ENCODE data around the gene STMN3.

The STMN3 gene

DNA sequence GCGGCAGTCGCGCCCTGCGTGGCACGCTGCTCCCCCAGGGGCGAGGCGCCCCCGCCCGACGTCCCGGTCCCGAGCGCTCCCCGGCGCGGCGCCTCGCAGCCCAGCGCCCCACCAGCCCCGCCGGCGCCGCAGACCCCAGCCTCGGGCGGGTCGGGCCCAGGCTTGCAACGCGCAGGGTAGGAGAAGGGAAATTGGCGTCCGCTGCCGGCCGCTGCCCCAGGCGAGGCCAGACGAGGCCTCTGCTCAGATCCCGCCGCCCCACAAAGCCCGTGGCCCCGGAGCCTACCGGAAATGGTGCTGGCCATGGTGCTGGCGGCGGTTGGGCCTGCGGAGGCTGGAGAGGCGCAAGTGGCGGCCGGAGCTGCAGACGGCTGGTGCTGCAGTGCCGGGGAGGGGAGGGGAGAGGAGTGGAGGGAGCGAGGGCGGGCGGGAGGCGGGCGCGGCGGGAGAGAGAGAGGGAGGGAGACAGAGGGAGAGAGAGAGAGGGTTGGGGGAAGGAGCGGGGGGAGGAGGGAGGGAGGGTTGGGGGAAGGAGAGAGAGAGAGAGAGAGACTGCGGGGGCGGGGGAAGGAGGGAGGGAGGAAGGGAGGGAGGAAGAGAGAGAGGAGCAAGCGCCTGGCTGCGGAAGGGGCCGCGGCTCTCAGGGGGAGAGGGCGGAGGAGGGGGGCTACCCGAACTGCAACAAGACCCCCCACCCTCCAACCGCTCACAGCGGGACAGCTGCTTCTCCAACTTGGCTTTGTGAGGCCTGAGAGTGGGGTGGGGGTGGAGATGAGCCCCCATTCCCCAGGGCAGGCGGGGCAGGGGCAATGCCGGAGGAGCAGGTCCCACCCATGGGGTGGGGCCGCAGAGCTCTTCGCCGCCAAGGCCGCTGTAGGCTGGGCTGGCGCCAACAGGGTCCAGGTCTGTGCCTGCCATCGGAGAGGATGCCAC is at the start of gene STMN3:
TSS of gene STMN3 (minus strand) at position 384 of the 933 bp plus-strand sequence. CDS start at position 305, 79 bp downstream.
- no peaks in the 10 kb centered on the region for H3K9me3 ChIP-seq
- no peaks in the 10 kb centered on the region for H3K36me3 ChIP-seq (replicated peaks)
- in situ Hi-C loops (cut with MboI; ENCODE audit: low sequenced_read_pairs): no loop called here
- peak within 1 kb of the TSS; percentile 54 for H3K4me3 ChIP-seq
- peaks cover 15% of the 10 kb centered on the region for H3K4me1 ChIP-seq
- peak; percentile 85 to 98 for DNase-seq (ENCODE audit: low spot score in 2 of 2)
- no peaks in the 10 kb centered on the region for H3K27me3 ChIP-seq (ENCODE audit: low read depth)

DNA sequence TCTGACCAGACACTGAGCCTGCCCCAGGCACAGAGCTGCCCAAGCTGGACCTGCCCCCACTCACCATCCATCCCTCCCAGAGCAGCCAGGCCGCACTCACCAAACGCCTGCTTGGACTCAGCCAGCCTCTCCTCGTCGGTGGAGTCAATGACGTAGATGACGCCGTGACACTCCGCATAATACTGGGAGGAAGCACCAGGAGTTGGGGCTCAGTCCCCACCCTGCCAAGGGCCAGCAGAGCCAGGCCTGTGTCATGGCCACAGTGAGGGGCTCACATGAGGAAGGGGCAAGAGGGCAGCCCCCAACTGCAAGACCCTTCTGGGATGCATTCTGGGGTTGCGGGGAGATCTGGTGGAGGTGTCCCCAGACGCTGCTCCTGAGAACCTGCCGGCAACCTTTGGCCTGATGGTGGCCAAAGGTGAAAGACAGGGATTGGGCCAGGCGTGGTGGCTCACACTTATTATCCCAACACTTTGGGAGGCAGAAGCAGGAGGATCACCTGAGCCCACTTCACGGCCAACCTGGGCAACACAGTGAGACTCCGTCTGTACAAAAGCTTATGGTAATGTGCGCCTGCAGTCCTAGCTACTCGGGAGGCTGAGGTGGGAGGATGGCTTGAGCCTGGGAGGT is 48.9 kb upstream of the STMN3 start:
- Histone ChIP-seq H3K4me3 (no peak overlapping the region), H3K27me3 (ENCODE audit: low read depth) (no peaks in the 10 kb centered on the region), H3K36me3 (replicated peaks) (peaks cover 26% of the 10 kb centered on the region), H3K4me1 (peaks cover 4% of the 10 kb centered on the region), H3K9me3 (no peaks in the 10 kb centered on the region)
- peak in 1 of 2 experiments; percentile 13 for DNase-seq (ENCODE audit: low spot score in 2 of 2)
- in situ Hi-C loops (cut with MboI; ENCODE audit: low sequenced_read_pairs): no loop called here

DNA sequence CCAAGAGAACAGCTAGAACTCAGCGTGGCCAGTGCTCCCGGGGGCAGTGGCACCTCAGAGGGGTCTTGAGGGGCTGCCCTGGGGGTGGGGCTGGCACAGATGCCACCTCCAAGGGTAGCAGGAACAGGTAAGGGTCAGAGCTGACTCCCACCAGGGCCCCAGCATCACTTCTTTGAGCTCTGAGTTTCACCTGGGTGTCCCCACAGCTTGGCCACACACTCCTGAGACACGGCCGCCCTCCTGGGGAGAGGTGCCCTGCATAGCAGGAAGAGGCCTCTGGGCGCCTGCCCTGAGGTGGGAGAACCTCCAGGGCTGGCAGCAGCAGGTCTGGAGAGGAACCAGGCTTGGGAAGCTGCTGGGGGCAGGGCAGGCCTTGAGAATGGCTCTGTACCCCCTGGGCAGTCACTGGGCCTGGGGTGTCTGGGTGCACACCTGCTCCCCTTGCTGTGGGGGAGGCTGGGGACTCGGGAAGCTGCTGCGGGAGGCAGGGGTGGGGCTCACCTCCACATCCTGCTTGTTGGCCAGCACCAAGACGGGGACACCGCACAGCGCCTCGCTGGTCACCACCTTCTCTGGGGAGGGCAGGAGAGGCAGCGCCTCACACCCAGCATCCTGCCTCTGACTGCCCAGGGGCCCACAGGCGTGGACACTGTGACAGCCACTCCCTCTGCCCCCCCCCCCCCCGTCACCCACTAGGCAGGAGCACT is 48.3 kb upstream of the STMN3 start:
- Histone ChIP-seq H3K9me3 (no peaks in the 10 kb centered on the region), H3K36me3 (replicated peaks) (peaks cover 24% of the 10 kb centered on the region), H3K4me3 (no peak overlapping the region), H3K27me3 (ENCODE audit: low read depth) (no peaks in the 10 kb centered on the region), H3K4me1 (peaks cover 3% of the 10 kb centered on the region)
- in situ Hi-C loops (cut with MboI; ENCODE audit: low sequenced_read_pairs): no loop called here
- peak in 1 of 2 experiments; percentile 17 for DNase-seq (ENCODE audit: low spot score in 2 of 2)

DNA sequence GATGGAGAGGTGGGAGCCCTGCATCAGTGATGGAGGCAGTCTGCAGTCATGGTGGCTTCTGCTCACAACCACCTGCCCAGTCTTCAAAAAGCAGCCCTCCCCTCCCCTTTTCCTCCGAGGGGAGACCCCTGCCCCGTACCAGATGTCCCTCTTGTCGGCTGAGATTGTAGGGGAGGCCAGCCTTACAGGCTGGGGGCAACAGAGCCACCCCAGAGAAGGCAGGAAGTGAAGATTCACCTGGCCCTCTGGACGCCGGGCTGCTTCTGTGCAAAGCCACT is 47.8 kb upstream of the STMN3 start:
- no peak for DNase-seq (ENCODE audit: low spot score in 2 of 2)
- Histone ChIP-seq H3K27me3 (ENCODE audit: low read depth) (no peaks in the 10 kb centered on the region), H3K4me3 (no peak overlapping the region), H3K9me3 (no peaks in the 10 kb centered on the region), H3K36me3 (replicated peaks) (peaks cover 19% of the 10 kb centered on the region), H3K4me1 (no peaks in the 10 kb centered on the region)
- in situ Hi-C loops (cut with MboI; ENCODE audit: low sequenced_read_pairs): no loop called here

DNA sequence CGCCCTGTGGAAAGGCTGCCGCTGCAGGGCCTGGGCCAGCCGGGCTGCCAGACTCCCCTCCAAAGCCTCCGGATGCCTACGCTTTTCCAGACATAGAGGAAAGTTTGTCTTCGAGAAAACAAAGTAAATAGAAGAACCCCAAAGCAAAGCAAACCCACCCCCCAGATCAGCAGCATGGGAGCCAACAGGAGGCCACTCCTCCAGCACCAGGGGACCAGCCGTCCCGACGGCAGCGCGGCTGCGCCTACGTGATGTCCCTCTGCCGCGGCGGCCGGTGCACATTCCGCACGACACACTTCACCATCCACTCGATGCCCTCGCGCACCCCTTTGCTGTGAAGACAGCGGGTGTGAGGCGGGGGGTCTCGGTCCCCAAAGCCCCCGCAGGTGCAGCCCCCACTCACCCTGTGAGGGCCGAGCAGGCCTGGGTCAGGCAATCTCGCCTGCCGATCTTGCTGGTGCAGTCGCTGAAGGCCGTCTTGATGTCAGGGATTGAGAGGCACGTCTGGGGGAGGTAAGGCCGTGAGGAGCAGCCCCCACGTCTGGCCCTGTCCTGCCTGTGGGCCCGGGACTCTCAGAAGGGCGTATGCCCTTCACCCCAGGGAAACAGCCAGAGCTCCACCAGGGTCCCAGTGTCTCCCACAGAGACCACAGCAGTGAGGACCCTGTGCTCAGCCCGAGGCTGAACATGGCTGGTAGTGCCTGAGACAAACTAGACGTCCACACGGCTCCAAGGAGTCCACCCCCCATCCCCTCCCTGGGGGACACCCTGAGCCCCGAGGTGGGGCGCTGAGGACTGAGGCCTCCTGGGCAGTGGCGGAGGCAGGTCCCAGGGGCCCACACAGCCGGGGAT is 47.2 kb upstream of the STMN3 start:
- DNase-seq (ENCODE audit: low spot score in 2 of 2): peak in 1 of 2 experiments; percentile 16
- no peak overlapping the region for H3K4me3 ChIP-seq
- no peaks in the 10 kb centered on the region for H3K9me3 ChIP-seq
- H3K27me3 ChIP-seq (ENCODE audit: low read depth): no peaks in the 10 kb centered on the region
- in situ Hi-C loops (cut with MboI; ENCODE audit: low sequenced_read_pairs): no loop called here
- no peaks in the 10 kb centered on the region for H3K4me1 ChIP-seq
- H3K36me3 ChIP-seq (replicated peaks): peaks cover 17% of the 10 kb centered on the region

DNA sequence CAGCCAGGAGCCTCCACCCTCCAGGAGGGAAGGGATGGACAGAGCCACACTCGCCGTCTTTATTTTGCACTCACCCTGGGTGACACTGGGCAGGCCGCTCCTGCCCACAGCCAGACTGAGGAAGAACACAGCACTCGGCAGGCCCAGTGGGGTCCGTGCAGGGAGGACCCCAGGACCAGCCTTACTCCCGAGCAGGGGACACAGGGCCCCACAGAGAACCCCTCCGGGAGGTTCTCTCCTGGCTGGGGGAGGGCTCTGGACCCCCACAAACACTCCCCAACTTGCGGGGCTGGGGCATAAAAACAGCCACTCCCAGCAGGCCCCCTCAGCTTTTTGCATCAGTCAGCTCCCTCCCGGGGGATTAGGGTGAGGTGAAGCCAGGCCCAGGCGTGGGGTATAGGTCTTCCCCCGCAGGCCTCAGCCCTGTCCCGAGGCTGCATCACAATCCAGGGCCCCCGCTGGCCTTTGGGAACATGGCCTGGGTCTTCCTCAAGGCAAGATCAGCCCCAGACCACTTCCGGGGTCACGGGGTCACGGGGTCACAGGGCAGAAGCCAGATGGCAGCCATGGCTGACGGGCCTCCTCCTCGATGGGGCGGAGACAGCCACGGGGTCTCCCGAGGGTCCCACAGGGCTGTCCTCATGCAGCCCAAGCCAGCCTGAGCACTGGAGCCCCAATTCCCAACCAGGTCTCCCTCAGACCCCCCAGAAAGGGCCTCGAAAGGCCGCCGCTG is 46.4 kb upstream of the STMN3 start:
- DNase-seq (ENCODE audit: low spot score in 2 of 2): peak in 1 of 2 experiments; percentile 24
- H3K4me3 ChIP-seq: no peak overlapping the region
- in situ Hi-C loops (cut with MboI; ENCODE audit: low sequenced_read_pairs): no loop called here
- H3K36me3 ChIP-seq (replicated peaks): peaks cover 9% of the 10 kb centered on the region
- no peaks in the 10 kb centered on the region for H3K9me3 ChIP-seq
- no peaks in the 10 kb centered on the region for H3K27me3 ChIP-seq (ENCODE audit: low read depth)
- H3K4me1 ChIP-seq: no peaks in the 10 kb centered on the region

DNA sequence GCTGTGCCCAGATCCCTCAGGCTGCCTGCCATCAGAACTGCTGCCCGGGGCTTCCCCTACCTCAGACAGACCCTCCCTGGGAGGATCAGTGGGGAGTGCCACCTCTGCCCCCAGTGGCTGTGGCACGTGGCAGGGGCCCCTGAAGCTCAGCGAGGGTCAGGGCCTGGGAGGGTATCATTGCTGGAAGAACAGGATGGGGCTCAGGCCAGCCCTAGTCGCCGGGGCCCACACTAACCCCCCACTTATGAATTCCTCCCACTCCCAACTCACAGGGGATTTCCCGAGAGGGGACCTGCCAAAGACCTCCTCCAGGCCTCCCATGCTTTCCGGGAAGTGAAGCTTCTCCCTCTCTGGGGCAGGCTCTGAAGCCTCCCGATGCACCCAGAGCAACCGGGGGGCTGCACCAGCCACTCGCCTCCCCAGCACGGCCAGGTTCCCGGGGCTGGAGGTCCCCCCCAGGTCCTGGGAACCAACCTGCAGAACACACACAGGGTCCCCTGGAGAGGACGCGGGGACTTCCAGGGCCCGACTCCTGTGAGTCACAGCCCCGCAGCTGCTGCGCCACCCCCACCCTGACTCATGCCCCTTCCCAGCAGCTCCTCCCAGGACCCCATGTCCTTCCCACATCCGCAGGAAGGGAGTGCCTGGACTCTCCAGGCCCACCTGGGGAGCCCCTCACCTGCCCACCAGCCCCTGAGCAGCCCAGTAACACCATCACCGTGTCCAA is 45.7 kb upstream of the STMN3 start:
- Histone ChIP-seq H3K4me1 (no peaks in the 10 kb centered on the region), H3K9me3 (no peaks in the 10 kb centered on the region), H3K27me3 (ENCODE audit: low read depth) (no peaks in the 10 kb centered on the region), H3K4me3 (no peak overlapping the region), H3K36me3 (replicated peaks) (peaks cover 6% of the 10 kb centered on the region)
- in situ Hi-C loops (cut with MboI; ENCODE audit: low sequenced_read_pairs): no loop called here
- DNase-seq (ENCODE audit: low spot score in 2 of 2): peak in 1 of 2 experiments; percentile 20

DNA sequence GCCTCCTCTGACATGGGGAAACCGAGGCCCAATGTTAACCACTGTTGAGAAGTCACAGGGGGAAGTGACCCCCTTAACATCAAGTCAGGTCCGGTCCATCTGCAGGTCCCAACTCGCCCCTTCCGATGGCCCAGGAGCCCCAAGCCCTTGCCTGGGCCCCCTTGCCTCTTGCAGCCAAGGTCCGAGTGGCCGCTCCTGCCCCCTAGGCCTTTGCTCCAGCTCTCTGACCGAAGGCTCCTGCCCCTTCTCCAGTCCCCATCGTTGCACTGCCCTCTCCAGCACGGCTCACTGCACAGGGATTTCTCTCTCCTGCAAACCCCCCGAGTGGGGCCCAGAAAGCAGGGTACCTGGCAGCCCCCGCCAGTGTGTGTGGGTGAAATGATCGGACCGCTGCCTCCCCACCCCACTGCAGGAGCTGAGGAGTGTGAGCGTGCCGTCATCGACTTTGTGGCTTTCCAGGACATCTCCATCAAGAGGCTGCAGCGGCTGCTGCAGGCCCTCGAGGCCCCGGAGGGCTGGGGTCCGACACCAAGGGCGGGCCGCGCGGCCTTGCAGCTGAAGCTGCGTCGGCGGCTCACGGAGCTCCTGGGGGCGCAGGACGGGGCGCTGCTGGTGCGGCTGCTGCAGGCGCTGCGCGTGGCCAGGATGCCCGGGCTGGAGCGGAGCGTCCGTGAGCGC is 44.8 kb upstream of the STMN3 start:
- Histone ChIP-seq H3K4me3 (no peak overlapping the region), H3K36me3 (replicated peaks) (peaks cover 8% of the 10 kb centered on the region), H3K9me3 (no peaks in the 10 kb centered on the region), H3K4me1 (no peaks in the 10 kb centered on the region), H3K27me3 (ENCODE audit: low read depth) (no peaks in the 10 kb centered on the region)
- in situ Hi-C loops (cut with MboI; ENCODE audit: low sequenced_read_pairs): no loop called here
- DNase-seq (ENCODE audit: low spot score in 2 of 2): peak in 1 of 2 experiments; percentile 20

DNA sequence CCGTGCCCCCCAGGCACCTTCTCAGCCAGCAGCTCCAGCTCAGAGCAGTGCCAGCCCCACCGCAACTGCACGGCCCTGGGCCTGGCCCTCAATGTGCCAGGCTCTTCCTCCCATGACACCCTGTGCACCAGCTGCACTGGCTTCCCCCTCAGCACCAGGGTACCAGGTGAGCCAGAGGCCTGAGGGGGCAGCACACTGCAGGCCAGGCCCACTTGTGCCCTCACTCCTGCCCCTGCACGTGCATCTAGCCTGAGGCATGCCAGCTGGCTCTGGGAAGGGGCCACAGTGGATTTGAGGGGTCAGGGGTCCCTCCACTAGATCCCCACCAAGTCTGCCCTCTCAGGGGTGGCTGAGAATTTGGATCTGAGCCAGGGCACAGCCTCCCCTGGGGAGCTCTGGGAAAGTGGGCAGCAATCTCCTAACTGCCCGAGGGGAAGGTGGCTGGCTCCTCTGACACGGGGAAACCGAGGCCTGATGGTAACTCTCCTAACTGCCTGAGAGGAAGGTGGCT is 44.2 kb upstream of the STMN3 start:
- no peaks in the 10 kb centered on the region for H3K4me1 ChIP-seq
- in situ Hi-C loops (cut with MboI; ENCODE audit: low sequenced_read_pairs): no loop called here
- peaks cover 8% of the 10 kb centered on the region for H3K36me3 ChIP-seq (replicated peaks)
- H3K9me3 ChIP-seq: no peaks in the 10 kb centered on the region
- no peaks in the 10 kb centered on the region for H3K27me3 ChIP-seq (ENCODE audit: low read depth)
- H3K4me3 ChIP-seq: no peak overlapping the region
- DNase-seq (ENCODE audit: low spot score in 2 of 2): peak in 1 of 2 experiments; percentile 21

DNA sequence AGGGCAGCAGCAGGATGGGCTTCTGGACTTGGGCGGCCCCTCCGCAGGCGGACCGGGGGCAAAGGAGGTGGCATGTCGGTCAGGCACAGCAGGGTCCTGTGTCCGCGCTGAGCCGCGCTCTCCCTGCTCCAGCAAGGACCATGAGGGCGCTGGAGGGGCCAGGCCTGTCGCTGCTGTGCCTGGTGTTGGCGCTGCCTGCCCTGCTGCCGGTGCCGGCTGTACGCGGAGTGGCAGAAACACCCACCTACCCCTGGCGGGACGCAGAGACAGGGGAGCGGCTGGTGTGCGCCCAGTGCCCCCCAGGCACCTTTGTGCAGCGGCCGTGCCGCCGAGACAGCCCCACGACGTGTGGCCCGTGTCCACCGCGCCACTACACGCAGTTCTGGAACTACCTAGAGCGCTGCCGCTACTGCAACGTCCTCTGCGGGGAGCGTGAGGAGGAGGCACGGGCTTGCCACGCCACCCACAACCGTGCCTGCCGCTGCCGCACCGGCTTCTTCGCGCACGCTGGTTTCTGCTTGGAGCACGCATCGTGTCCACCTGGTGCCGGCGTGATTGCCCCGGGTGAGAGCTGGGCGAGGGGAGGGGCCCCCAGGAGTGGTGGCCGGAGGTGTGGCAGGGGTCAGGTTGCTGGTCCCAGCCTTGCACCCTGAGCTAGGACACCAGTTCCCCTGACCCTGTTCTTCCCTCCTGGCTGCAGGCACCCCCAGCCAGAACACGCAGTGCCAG is 43.6 kb upstream of the STMN3 start, which contains the start of gene TNFRSF6B:
TSS of gene TNFRSF6B (plus strand) at position 25 of the 729 bp plus-strand sequence. CDS start at position 141, 116 bp downstream.
- in situ Hi-C loops (cut with MboI; ENCODE audit: low sequenced_read_pairs): no loop called here
- no peaks in the 10 kb centered on the region for H3K9me3 ChIP-seq
- peaks cover 8% of the 10 kb centered on the region for H3K36me3 ChIP-seq (replicated peaks)
- no peaks in the 10 kb centered on the region for H3K27me3 ChIP-seq (ENCODE audit: low read depth)
- no peaks in the 10 kb centered on the region for H3K4me1 ChIP-seq
- peak in 1 of 2 experiments; percentile 18 for DNase-seq (ENCODE audit: low spot score in 2 of 2)
- no peak within 1 kb of the TSS for H3K4me3 ChIP-seq

DNA sequence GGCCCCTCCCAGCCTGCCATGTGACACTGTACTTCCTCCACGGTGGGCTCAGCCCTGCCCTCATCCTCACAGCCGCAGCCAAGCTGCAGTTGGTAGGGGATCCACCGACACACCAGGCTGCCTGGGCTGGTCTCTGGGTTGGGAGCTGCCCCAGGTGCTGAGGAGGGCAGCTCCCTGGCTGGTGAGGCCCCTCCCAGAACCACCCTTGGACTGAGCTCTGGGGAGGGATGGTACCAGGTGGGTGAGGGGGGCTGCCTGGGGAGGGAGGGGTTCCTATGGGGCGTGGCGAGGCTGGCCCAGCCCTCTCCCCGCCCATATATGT is 43.0 kb upstream of the STMN3 start:
- Histone ChIP-seq H3K4me1 (no peaks in the 10 kb centered on the region), H3K27me3 (ENCODE audit: low read depth) (no peaks in the 10 kb centered on the region), H3K4me3 (no peak overlapping the region), H3K9me3 (no peaks in the 10 kb centered on the region), H3K36me3 (replicated peaks) (peaks cover 8% of the 10 kb centered on the region)
- DNase-seq (ENCODE audit: low spot score in 2 of 2): peak in 1 of 2 experiments; percentile 33
- in situ Hi-C loops (cut with MboI; ENCODE audit: low sequenced_read_pairs): no loop called here

Data from HAP-1 (cell line).